Measurements from ENCODE around the gene CACNA1I. TPM values are rescaled to one million over a fixed set of nuclear protein-coding genes. Genes with fewer than 3 reads are reported as not detected.
A peak's percentile ranks its signal among the peaks of the same experiment; 100 is the strongest.

CACNA1I gene
- total RNA-seq, 2 donors from 2014 or later: 20.3 to 27.9 TPM

DNA sequence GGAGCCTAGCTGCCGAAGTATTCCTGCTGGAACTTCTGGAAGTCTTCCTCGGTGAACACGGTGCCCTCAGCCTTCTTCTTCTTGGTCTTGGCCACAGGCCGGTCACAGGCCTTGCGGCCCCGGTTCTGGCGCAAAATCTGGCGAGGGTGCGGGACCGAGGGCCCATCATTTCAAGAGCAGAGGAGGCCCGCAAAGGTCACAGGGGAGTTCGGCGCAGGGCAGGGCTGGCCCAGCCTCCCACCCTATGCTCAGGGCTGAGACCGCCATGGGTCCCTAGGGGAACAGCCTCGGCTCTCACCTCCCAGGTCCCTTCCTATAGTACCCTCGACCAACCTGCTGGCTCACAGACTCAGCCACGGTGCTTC is 41.1 kb upstream of the CACNA1I start:
- DNase-seq (no peak), ATAC-seq (no peak)
- peak overlapping the region; percentile 98 for H3K4me3 Mint-ChIP-seq
- H3K27ac Mint-ChIP-seq: peak overlapping the region; percentile 89
- H3K9me3 ChIP-seq (ENCODE audit: control insufficient read depth, low read length, poor library complexity, severe bottlenecking): no peaks in the 10 kb centered on the region
- no peaks in the 10 kb centered on the region for H3K27me3 Mint-ChIP-seq
- H3K36me3 Mint-ChIP-seq (ENCODE audit: low read depth): peaks cover 4% of the 10 kb centered on the region
- peaks cover 61% of the 10 kb centered on the region for H3K4me1 Mint-ChIP-seq

GRCh38 chr22:39530116-39530515 is 40.4 kb upstream of the CACNA1I start:
- ATAC-seq: no peak
- Mint-ChIP-seq H3K4me1 (peaks cover 54% of the 10 kb centered on the region), H3K36me3 (ENCODE audit: low read depth) (peaks cover 2% of the 10 kb centered on the region), H3K4me3 (peak overlapping the region; percentile 98), H3K27ac (no peak overlapping the region), H3K27me3 (no peaks in the 10 kb centered on the region)
- no peak for DNase-seq
- no peaks in the 10 kb centered on the region for H3K9me3 ChIP-seq (ENCODE audit: control insufficient read depth, low read length, poor library complexity, severe bottlenecking)

GRCh38 chr22:39530692-39531331 is 39.7 kb upstream of the CACNA1I start:
- no peak for ATAC-seq
- peak overlapping the region; percentile 98 for H3K4me3 Mint-ChIP-seq
- H3K36me3 Mint-ChIP-seq (ENCODE audit: low read depth): peaks cover 2% of the 10 kb centered on the region
- DNase-seq: no peak
- no peaks in the 10 kb centered on the region for H3K27me3 Mint-ChIP-seq
- H3K4me1 Mint-ChIP-seq: peaks cover 51% of the 10 kb centered on the region
- peak overlapping the region; percentile 95 for H3K27ac Mint-ChIP-seq
- no peaks in the 10 kb centered on the region for H3K9me3 ChIP-seq (ENCODE audit: control insufficient read depth, low read length, poor library complexity, severe bottlenecking)

DNA sequence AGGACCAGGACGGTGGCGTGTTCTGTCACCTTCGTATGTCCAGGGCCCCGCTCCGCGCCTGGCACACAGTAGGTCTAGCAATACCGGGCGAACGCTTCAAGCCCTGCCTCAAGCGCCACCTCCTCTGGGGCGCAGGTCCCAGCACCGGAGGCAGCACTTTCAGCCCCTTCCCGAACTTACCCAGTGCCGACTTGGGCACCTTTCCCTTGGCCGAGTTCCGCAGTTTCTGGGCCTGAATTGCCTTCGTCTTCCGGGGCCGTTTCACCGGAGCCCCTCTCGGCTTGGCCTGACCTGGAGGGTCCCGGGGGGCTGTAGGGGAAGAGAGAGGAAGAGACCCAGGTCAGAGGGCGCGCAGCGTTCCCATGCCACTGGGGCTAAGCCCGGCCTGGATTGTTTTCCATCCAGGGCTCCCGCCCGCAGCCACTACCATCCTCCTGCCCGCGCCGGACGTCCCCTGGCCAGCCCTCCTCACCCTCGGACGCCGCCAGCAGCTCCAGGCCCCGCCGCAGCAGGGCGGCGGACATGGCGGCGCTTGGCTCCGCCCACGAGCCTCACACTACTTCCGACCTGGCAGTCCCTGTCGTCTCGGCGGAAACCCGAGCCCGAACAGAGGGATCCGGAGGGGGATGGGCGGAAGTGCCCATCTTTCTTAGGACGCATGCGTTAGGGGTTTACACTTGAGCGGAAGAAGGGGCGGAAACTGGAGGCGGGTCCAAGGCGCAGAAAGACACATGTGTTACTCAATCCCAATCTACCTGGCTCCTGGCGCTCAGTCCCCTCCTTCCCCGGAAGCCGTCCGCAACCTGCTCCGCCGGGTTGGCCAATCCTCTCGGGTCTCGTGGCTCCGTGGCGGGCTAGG is 38.1 kb upstream of the CACNA1I start, which contains the start of gene RPS19BP1:
Gene RPS19BP1, minus strand, starts transcription at position 534 of the 859 bp plus-strand sequence. Its CDS starts 10 bp downstream, at position 524.
- DNase-seq (peak; percentile 96 to 99 (median 98)), ATAC-seq (peak; percentile 87)
- Mint-ChIP-seq H3K27me3 (no peaks in the 10 kb centered on the region), H3K27ac (peak within 1 kb of the TSS; percentile 95), H3K4me3 (peak within 1 kb of the TSS; percentile 98), H3K4me1 (peaks cover 43% of the 10 kb centered on the region), H3K36me3 (ENCODE audit: low read depth) (peaks cover 2% of the 10 kb centered on the region)
- no peaks in the 10 kb centered on the region for H3K9me3 ChIP-seq (ENCODE audit: control insufficient read depth, low read length, poor library complexity, severe bottlenecking)

- DNase-seq: no peak
- no peaks in the 10 kb centered on the region for H3K27me3 Mint-ChIP-seq
- no peak overlapping the region for H3K27ac Mint-ChIP-seq
- peaks cover 2% of the 10 kb centered on the region for H3K36me3 Mint-ChIP-seq (ENCODE audit: low read depth)
- peaks cover 33% of the 10 kb centered on the region for H3K4me1 Mint-ChIP-seq
- ATAC-seq: no peak
- H3K9me3 ChIP-seq (ENCODE audit: control insufficient read depth, low read length, poor library complexity, severe bottlenecking): no peaks in the 10 kb centered on the region
- no peak overlapping the region for H3K4me3 Mint-ChIP-seq
Measured at GRCh38 chr22:39534092-39534506, 36.5 kb upstream of the CACNA1I start.

DNA sequence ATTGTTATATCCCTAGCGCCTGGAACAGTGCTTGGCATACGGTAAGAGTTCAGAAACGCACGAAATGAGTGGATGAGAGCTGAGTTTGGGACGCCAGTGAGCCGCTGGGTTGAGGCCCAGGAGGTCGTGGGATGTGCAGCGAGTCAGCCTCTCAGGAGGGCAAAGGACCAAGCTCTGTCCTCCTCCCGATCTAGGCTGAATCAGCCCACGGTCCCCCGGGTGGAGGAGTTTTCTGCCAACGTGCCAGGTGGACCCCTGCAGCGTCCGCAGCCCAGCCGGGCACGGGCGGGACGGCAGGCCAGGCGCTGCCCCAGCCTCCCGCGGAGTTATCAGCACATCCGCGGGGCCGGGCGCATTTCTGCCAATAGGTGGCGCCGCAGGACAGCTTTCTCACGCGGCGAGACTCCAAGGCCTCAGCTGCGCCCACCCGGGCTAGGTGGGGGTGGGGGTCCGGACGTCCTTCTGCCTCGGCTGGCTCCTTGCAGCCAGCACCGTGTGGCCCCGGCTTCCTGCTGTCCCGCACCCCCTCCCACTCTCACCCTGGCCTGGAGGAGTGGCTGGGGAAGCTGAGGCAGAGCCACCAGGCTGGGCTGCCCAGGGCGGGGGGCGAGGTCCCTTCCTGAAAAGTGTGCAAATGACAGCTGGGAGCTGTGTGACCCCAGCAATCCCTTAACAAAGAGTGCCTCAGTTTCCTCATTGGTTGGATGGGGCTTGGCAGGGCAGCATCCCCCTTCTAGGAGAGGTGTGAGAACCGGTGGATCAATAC is 35.8 kb upstream of the CACNA1I start:
- peaks cover 28% of the 10 kb centered on the region for H3K4me1 Mint-ChIP-seq
- no peaks in the 10 kb centered on the region for H3K27me3 Mint-ChIP-seq
- H3K4me3 Mint-ChIP-seq: no peak overlapping the region
- peaks cover 2% of the 10 kb centered on the region for H3K36me3 Mint-ChIP-seq (ENCODE audit: low read depth)
- no peak overlapping the region for H3K27ac Mint-ChIP-seq
- DNase-seq: peak; percentile 68 to 83 (median 71)
- ATAC-seq: no peak
- no peaks in the 10 kb centered on the region for H3K9me3 ChIP-seq (ENCODE audit: control insufficient read depth, low read length, poor library complexity, severe bottlenecking)

DNA sequence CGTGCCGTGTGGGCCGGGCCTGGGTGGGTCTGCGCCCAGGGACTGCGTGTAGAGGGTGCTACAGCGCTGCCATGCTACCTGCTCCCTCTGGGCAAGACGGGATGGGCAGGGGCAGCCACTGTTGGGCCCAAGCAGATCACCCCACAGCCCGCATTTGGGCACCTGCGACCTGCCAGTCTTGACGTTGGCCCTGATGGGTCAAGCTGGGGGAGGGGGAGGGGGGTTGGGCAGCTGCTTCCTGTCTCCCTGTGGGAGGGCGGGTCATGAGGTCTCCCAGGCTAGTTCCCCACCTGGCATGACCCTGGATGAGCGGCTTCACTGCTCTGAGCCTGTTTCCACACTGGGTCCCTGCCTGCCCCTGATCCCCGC is 35.2 kb upstream of the CACNA1I start:
- H3K4me1 Mint-ChIP-seq: peaks cover 23% of the 10 kb centered on the region
- no peaks in the 10 kb centered on the region for H3K27me3 Mint-ChIP-seq
- peaks cover 2% of the 10 kb centered on the region for H3K36me3 Mint-ChIP-seq (ENCODE audit: low read depth)
- ATAC-seq (no peak), DNase-seq (no peak)
- no peaks in the 10 kb centered on the region for H3K9me3 ChIP-seq (ENCODE audit: control insufficient read depth, low read length, poor library complexity, severe bottlenecking)
- H3K27ac Mint-ChIP-seq: no peak overlapping the region
- H3K4me3 Mint-ChIP-seq: no peak overlapping the region

DNA sequence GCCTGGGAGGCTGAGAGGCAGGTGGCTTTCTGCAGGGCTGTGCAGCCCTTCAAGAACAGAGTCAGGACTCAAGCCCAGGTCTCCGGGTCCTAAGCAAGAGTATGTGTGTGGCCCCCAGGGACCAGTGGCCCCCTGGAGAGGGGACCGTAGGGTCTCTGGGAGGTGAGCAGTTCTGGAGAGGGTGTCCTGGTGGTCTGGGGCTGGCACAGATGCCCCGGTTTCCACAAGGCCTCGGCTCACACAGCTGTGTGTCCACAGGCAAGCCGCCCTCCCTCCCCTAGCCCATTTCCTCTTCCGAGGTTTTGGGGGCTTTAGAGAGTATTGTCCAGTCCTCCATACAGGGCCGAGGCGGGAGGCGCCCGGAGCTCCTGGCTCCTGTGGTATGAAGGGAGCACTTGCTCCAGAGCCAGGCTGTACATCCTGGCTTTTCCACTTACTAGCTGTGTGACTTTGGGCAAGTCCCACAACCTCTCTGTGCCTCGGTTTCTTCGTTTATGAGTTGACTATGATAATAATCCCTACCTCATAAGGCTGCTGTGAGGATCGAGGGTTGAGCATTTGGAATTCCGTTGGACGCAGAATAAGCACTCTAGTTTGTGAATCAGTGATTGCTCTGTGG is 34.6 kb upstream of the CACNA1I start:
- no peak for ATAC-seq
- H3K36me3 Mint-ChIP-seq (ENCODE audit: low read depth): peaks cover 2% of the 10 kb centered on the region
- no peak for DNase-seq

DNA sequence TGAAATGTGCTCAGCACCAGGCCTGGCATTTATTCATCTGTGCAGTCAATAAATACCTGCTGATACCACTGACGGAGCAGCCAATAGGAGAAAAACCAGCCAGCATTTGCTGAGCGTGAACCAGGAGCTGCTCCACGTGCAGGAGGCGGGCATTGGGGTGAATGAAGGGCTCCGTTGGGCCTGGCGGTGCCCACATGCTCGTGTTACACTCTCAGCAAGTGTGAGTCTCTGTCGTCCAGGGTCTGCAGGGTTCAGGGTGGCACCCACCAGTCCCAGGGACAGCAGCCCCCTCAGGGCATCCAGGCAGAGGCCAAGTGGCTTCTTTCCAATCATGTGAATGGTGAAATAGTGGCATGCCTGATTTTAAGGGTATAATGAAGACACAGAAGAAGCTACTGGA is 33.8 kb upstream of the CACNA1I start:
- ATAC-seq: no peak
- H3K9me3 ChIP-seq (ENCODE audit: control insufficient read depth, low read length, poor library complexity, severe bottlenecking): no peaks in the 10 kb centered on the region
- no peak for DNase-seq
- H3K27ac Mint-ChIP-seq: no peak overlapping the region
- H3K36me3 Mint-ChIP-seq (ENCODE audit: low read depth): no peaks in the 10 kb centered on the region
- no peak overlapping the region for H3K4me3 Mint-ChIP-seq
- no peaks in the 10 kb centered on the region for H3K27me3 Mint-ChIP-seq
- H3K4me1 Mint-ChIP-seq: peaks cover 12% of the 10 kb centered on the region

More for the DNA sequence above, 34.6 kb upstream of the CACNA1I start:
- Mint-ChIP-seq H3K27ac (no peak overlapping the region), H3K27me3 (no peaks in the 10 kb centered on the region), H3K4me3 (no peak overlapping the region), H3K4me1 (peaks cover 18% of the 10 kb centered on the region)
- H3K9me3 ChIP-seq (ENCODE audit: control insufficient read depth, low read length, poor library complexity, severe bottlenecking): no peaks in the 10 kb centered on the region

DNA sequence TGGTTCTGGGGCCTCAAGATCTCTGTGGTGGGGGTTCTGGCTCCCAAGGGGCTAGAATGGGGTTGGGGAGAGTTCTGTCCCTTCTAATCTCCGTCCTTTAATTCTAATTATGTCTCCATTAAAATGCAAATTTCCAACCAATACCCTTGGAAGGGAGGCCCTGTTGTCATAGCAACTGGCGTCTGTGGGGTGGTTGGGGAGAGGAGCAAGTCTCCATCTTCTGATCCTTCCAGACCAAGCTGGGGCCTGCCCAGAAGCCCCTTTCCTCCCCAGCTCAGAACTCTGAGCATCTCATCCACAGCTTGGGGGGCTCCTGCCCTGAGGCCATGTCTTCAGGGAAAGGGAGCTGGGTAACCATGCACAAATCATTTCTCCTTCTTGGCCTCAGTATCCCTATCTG is 32.6 kb upstream of the CACNA1I start:
- no peak for ATAC-seq
- H3K27me3 Mint-ChIP-seq: peaks cover 3% of the 10 kb centered on the region

DNA sequence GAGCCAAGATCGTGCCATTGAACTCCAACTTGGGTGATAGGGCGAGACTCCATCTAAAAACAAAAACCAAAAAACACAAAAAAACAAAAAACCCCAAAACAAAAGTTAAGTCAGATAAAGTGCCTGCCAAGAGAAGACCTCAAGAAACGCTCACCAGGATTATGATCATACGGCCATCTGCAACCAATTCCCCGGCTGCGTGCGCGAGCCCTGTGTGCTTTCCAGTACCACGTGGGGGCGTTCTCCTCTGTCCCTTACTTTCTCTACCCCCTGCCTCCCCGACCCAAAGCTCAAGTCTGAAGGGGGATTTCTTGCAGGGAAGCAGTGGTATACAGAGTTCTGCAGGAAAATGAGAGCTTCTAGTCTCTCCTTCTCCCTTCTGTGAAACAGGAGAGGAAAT is 27.5 kb upstream of the CACNA1I start:
- no peak for DNase-seq
- ATAC-seq: peak; percentile 59
- H3K4me3 Mint-ChIP-seq: no peak overlapping the region

More for the DNA sequence above, 32.6 kb upstream of the CACNA1I start:
- DNase-seq: no peak
- H3K36me3 Mint-ChIP-seq (ENCODE audit: low read depth): no peaks in the 10 kb centered on the region
- no peak overlapping the region for H3K27ac Mint-ChIP-seq
- H3K4me3 Mint-ChIP-seq: no peak overlapping the region
- peaks cover 2% of the 10 kb centered on the region for H3K4me1 Mint-ChIP-seq
- H3K9me3 ChIP-seq (ENCODE audit: control insufficient read depth, low read length, poor library complexity, severe bottlenecking): no peaks in the 10 kb centered on the region

DNA sequence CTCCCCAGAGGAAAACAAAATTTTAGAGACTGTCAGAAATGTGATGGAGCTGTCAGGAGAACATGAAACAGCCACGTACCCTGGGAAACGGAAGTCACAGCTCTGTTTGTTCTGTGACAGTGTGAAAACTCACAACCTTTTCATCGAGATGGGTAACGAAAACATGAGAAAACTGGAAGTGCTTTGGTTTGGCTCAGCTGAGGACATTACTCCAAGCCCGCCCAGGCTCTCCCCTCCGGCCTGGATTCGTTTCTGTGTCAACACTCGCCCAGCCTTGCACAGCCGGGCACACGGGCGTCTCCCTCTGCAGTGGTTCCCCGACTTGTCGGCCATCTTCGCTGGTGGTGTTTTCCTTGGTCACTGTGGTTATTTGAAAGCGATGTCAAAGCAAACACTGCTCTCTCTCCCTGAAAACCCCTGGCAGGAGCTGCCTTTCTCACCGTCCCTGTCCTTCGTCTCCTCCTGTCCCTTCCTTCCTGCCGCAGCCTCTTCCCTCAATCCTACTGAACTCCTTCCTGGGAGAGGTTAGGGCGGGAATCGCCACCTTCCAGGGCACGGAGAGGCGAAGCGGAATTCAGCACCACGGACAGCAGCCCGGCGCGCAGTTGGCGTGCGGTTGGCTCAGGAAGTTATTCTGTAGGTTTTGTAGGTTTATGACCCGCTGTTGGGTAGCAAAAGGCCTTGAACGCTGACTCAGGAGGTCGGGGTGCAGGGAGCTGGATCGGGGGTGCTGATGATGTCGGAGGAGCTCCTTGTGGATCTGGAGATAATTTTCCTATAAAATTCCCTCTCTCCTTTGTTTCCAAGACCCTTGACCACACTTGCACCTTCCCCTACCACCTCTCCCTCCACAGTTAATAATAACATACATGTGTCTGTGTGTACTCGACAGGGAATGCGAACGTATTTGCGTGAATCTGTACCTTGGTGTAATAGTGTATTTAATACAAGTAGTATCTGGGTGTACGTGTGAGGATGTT is 24.9 kb upstream of the CACNA1I start:
- Mint-ChIP-seq H3K4me1 (peaks cover 4% of the 10 kb centered on the region), H3K4me3 (peak overlapping the region; percentile 1), H3K27ac (no peak overlapping the region), H3K27me3 (peaks cover 46% of the 10 kb centered on the region), H3K36me3 (ENCODE audit: low read depth) (peaks cover 5% of the 10 kb centered on the region)
- H3K9me3 ChIP-seq (ENCODE audit: control insufficient read depth, low read length, poor library complexity, severe bottlenecking): no peaks in the 10 kb centered on the region
- ATAC-seq: peak; percentile 68
- DNase-seq: peak; percentile 55 to 56 (median 55)

More for the DNA sequence above, 27.5 kb upstream of the CACNA1I start:
- H3K9me3 ChIP-seq (ENCODE audit: control insufficient read depth, low read length, poor library complexity, severe bottlenecking): no peaks in the 10 kb centered on the region
- Mint-ChIP-seq H3K27me3 (peaks cover 33% of the 10 kb centered on the region), H3K36me3 (ENCODE audit: low read depth) (peaks cover 5% of the 10 kb centered on the region), H3K4me1 (peaks cover 3% of the 10 kb centered on the region), H3K27ac (no peak overlapping the region)
